ENCODE data around the gene C1orf52. TPM values are rescaled to one million over a fixed set of nuclear protein-coding genes. Genes with fewer than 3 reads are reported as not detected.
"Not testable (repeated sequence)": the region's sequence is repeated elsewhere in the genome, so short reads cannot be mapped to it uniquely, and the experiment has no call there.

C1orf52 gene
- total RNA-seq, 1 donor from 2014 or later = 53.7 TPM

DNA sequence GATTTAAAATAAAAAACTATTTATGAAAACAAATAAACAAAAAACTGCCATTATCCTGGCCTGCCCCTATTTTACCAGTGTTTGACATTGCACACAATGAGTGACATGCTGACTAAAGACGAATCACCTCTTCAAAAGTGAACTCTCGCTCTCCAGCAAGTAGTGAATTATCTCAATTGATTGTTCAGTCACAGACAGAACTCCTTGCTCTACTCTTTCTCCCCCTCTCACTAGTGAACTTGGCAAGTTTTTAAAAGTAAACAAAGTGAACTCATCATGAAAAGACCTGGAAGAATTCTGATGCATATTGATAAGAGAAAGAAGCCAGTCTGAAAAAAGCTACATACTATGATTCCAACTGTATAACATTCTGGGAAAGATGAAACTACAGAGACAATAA, 4.7 kb upstream of the C1orf52 start:
- Mint-ChIP-seq H3K9me3 (ENCODE audit: unreplicated experiment) (peaks cover 5% of the 10 kb centered on the region), H3K4me1 (ENCODE audit: low read depth, unreplicated experiment) (no peaks in the 10 kb centered on the region), H3K36me3 (ENCODE audit: unreplicated experiment) (peaks cover 6% of the 10 kb centered on the region), H3K4me3 (ENCODE audit: unreplicated experiment) (no peak overlapping the region), H3K27me3 (ENCODE audit: unreplicated experiment) (peaks cover 3% of the 10 kb centered on the region), H3K27ac (ENCODE audit: unreplicated experiment) (no peak overlapping the region)
- TF ChIP-seq, protein P1, sequence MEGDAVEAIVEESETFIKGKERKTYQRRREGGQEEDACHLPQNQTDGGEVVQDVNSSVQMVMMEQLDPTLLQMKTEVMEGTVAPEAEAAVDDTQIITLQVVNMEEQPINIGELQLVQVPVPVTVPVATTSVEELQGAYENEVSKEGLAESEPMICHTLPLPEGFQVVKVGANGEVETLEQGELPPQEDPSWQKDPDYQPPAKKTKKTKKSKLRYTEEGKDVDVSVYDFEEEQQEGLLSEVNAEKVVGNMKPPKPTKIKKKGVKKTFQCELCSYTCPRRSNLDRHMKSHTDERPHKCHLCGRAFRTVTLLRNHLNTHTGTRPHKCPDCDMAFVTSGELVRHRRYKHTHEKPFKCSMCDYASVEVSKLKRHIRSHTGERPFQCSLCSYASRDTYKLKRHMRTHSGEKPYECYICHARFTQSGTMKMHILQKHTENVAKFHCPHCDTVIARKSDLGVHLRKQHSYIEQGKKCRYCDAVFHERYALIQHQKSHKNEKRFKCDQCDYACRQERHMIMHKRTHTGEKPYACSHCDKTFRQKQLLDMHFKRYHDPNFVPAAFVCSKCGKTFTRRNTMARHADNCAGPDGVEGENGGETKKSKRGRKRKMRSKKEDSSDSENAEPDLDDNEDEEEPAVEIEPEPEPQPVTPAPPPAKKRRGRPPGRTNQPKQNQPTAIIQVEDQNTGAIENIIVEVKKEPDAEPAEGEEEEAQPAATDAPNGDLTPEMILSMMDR (IDR thresholded peaks at IDR 0.05; ENCODE audit: partially characterized antibody, unreplicated experiment) = no peak
- no peak for DNase-seq

DNA sequence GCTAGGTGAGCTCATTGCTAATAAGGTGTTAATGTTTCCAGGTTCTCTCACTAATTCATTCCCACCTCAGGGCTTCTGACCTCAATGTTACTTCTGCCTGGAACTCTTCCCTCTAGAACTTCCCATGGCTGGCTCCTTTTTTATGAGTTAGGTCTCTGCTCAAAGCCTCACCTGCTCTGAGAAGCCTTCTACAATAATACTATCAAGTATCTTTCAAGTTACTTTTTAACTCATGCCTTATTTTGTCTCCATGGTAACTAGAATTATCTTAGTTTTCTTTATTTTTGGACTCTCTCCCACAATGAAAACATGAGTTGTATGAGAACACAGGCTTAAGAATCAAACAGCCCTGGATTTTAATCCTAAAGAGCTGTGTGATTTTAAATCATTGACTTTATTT, 3.5 kb upstream of the C1orf52 start:
- Mint-ChIP-seq H3K4me1 (ENCODE audit: low read depth, unreplicated experiment) (peaks cover 6% of the 10 kb centered on the region), H3K36me3 (ENCODE audit: unreplicated experiment) (peaks cover 6% of the 10 kb centered on the region)

DNA sequence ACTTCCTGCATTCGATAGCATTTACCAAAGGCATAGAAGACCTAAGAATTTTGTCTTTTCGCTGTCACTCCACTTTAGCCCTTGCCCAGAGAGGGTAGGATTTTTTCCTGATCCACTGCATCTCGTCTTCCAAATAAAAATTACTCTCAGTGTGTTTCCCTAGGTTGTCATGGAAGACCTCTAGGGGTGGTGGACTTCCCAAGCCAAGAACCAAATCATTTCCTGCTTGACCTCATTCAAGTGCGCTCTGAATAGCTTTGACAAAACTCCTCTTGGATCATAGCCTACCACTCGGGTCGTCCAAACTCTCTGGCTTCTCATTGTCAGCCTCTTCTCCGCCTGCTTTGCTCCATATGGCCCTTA, 431 bp upstream of the C1orf52 start:
- peaks cover 3% of the 10 kb centered on the region for H3K27me3 Mint-ChIP-seq (ENCODE audit: unreplicated experiment)

More for the DNA sequence above, 3.5 kb upstream of the C1orf52 start:
- peaks cover 3% of the 10 kb centered on the region for H3K27me3 Mint-ChIP-seq (ENCODE audit: unreplicated experiment)
- H3K9me3 Mint-ChIP-seq (ENCODE audit: unreplicated experiment) = peaks cover 5% of the 10 kb centered on the region
- no peak overlapping the region for H3K27ac Mint-ChIP-seq (ENCODE audit: unreplicated experiment)
- no peak overlapping the region for H3K4me3 Mint-ChIP-seq (ENCODE audit: unreplicated experiment)
- no peak for DNase-seq
- TF ChIP-seq, protein P1 (IDR thresholded peaks at IDR 0.05; ENCODE audit: partially characterized antibody, unreplicated experiment) = no peak

DNA sequence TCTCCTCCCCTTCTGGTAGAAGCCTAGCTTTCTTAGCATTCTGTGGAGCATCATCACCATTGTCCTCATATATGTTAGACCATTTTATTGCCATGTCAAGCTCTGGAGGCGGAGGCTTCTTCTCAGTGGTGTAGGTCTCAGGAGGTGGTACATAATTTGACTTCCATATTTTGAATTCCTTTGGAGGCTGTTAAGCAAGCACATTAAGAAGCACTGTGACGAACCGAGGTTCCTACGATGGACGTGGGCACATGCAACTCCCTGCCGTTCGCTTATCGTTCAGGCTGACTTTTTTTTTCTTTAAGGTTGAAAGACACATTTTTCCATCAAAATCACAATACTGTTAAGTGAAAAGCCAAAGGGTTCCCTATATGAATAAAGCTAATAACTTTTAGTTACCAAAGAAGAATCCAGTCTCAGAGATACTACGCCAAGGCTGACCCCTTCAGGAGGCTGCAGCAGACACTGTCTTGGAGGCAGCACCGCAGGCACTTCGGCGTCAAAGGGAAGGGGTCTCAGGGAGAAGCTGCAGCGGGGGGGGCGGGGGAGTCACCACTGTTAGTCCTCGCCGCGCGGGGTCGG, 835 bp downstream of the C1orf52 start:
- no peak for DNase-seq

More for the DNA sequence above, 431 bp upstream of the C1orf52 start:
- DNase-seq = no peak
- peak overlapping the region; percentile 96 for H3K4me3 Mint-ChIP-seq (ENCODE audit: unreplicated experiment)
- peaks cover 5% of the 10 kb centered on the region for H3K9me3 Mint-ChIP-seq (ENCODE audit: unreplicated experiment)
- peaks cover 7% of the 10 kb centered on the region for H3K4me1 Mint-ChIP-seq (ENCODE audit: low read depth, unreplicated experiment)
- TF ChIP-seq, protein P1 (IDR thresholded peaks at IDR 0.05; ENCODE audit: partially characterized antibody, unreplicated experiment) = peak; percentile 25
- H3K36me3 Mint-ChIP-seq (ENCODE audit: unreplicated experiment) = peaks cover 12% of the 10 kb centered on the region
- peak overlapping the region; percentile 76 for H3K27ac Mint-ChIP-seq (ENCODE audit: unreplicated experiment)

DNA sequence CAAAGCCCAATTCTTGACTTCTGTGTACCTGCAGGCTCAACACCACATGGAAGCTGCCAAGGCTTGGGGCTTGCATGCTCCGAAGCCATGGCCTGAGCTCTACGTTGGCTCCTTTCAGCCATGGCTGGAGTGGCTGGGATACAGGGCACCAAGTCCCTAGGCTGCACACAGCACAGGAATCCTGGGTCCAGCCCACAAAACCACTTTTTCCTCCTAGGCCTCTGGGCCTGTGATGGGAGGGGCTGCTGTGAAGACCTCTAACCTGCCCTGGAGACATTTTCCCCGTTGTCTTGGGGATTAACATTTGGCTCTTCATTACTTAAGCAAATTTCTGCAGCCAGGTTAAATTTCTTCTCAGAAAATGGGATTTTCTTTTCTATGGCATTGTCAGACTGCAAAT, 10.4 kb downstream of the C1orf52 start:
- H3K27ac Mint-ChIP-seq (ENCODE audit: unreplicated experiment); DNase-seq; H3K9me3 Mint-ChIP-seq (ENCODE audit: unreplicated experiment); H3K4me1 Mint-ChIP-seq (ENCODE audit: low read depth, unreplicated experiment); H3K27me3 Mint-ChIP-seq (ENCODE audit: unreplicated experiment); H3K4me3 Mint-ChIP-seq (ENCODE audit: unreplicated experiment): not testable (repeated sequence)
- peaks cover 15% of the 10 kb centered on the region for H3K36me3 Mint-ChIP-seq (ENCODE audit: unreplicated experiment)

More for the DNA sequence above, 835 bp downstream of the C1orf52 start:
- H3K9me3 Mint-ChIP-seq (ENCODE audit: unreplicated experiment) = peaks cover 5% of the 10 kb centered on the region
- TF ChIP-seq, protein P1 (IDR thresholded peaks at IDR 0.05; ENCODE audit: partially characterized antibody, unreplicated experiment) = no peak
- peaks cover 12% of the 10 kb centered on the region for H3K36me3 Mint-ChIP-seq (ENCODE audit: unreplicated experiment)
- H3K27me3 Mint-ChIP-seq (ENCODE audit: unreplicated experiment) = peaks cover 3% of the 10 kb centered on the region
- peak overlapping the region; percentile 96 for H3K4me3 Mint-ChIP-seq (ENCODE audit: unreplicated experiment)
- peaks cover 7% of the 10 kb centered on the region for H3K4me1 Mint-ChIP-seq (ENCODE audit: low read depth, unreplicated experiment)
- H3K27ac Mint-ChIP-seq (ENCODE audit: unreplicated experiment) = peak overlapping the region; percentile 20
